BLaER1 (cell line): ENCODE measurements around the gene LYST.
A peak's percentile ranks its signal among the peaks of the same experiment; 100 is the strongest.

Source experiments
- H3K27ac ChIP-seq: shearing (Covaris generic); formaldehyde crosslinking; 2 replicates; pipeline ENCODE4 v1.8.1; 2022
- H3K27me3 ChIP-seq: shearing (Covaris generic); formaldehyde crosslinking; 2 replicates; pipeline ENCODE4 v1.8.1; 2022
- H3K36me3 ChIP-seq: shearing (Covaris generic); formaldehyde crosslinking; 2 replicates; pipeline ENCODE4 v1.8.1; 2022
- H3K4me1 ChIP-seq: shearing (Covaris generic); formaldehyde crosslinking; 2 replicates; pipeline ENCODE4 v1.8.1; 2022
- H3K4me2 ChIP-seq: shearing (Covaris generic); formaldehyde crosslinking; 2 replicates; pipeline ENCODE4 v1.8.1; 2022
- H3K4me3 ChIP-seq: shearing (Covaris generic); formaldehyde crosslinking; 2 replicates; pipeline ENCODE4 v1.8.1; 2022
- H3K9ac ChIP-seq: shearing (Covaris generic); formaldehyde crosslinking; 2 replicates; pipeline ENCODE4 v1.8.1; 2022
- H3K9me3 ChIP-seq: shearing (Covaris generic); formaldehyde crosslinking; 2 replicates; pipeline ENCODE4 v1.8.1; 2022
- H4K20me1 ChIP-seq: shearing (Covaris generic); formaldehyde crosslinking; 2 replicates; pipeline ENCODE4 v1.8.1; 2022
- Cebpa-rat ChIP-seq: shearing (Covaris generic); IDR thresholded peaks from 2 replicates; pipeline ENCODE4 v1.8.1; 2022

LYST gene

GRCh38 chr1:235873045-235873444, 6.3 kb upstream of the LYST start:
- no peaks in the 10 kb centered on the region for H4K20me1 ChIP-seq
- no peak overlapping the region for H3K9ac ChIP-seq
- no peaks in the 10 kb centered on the region for H3K36me3 ChIP-seq
- no peaks in the 10 kb centered on the region for H3K27me3 ChIP-seq
- no peak for TF ChIP-seq Cebpa-rat
- H3K4me2 ChIP-seq: no peak overlapping the region
- H3K9me3 ChIP-seq: no peaks in the 10 kb centered on the region
- H3K27ac ChIP-seq: no peak overlapping the region
- H3K4me1 ChIP-seq: peaks cover 8% of the 10 kb centered on the region
- H3K4me3 ChIP-seq: no peak overlapping the region

DNA sequence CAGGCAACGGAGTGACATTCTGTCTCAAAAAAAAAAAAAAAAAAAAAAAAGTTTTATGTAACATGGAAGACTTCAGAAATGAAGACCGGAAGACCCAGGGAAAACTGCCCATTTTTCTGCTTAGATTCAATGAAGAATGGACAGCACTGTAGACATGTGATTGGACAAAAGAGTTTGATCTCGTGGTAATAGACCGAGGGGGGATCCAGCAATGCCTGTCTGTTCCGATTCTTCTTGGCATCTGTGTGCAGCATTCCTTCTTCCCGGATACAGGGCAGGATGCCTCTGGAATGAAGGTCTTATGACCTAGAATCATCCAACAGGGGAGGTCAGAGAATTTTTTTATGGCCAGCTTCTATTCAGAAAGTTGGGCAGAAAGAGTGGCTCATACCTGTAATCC, 5.6 kb upstream of the LYST start:
- no peaks in the 10 kb centered on the region for H3K9me3 ChIP-seq
- H3K27ac ChIP-seq: no peak overlapping the region
- peaks cover 15% of the 10 kb centered on the region for H3K4me1 ChIP-seq
- no peaks in the 10 kb centered on the region for H3K27me3 ChIP-seq
- H3K9ac ChIP-seq: no peak overlapping the region
- no peaks in the 10 kb centered on the region for H3K36me3 ChIP-seq
- TF ChIP-seq Cebpa-rat: no peak
- H4K20me1 ChIP-seq: no peaks in the 10 kb centered on the region
- H3K4me2 ChIP-seq: no peak overlapping the region
- H3K4me3 ChIP-seq: no peak overlapping the region

DNA sequence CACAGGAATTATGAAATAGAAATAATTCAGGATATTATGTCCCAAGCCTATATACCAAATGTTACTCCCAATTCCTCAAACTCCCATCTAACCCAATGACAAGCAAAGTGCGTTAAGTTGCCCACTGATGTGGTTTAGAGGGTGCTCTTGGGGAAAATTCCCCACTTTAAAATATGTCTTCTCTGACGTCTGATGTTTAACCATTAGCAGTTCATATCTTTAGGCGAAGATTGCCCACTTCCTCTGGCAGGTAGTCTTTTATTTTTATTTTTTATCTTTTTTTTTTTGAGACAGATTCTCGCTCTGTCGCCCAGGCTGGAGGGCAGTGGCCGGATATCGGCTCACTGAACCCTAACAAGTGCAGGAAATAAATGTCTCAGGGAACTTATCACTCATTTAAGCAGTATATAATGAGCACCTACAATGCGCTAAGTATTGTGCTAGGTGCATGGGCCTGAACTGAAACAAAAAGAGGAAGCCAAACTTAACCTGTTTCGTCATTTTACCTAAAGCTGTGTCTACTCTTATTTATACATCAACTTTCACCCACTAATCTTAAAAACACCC, 1.3 kb upstream of the LYST start:
- H4K20me1 ChIP-seq: peaks cover 33% of the 10 kb centered on the region; the same call in 1 of the 2 replicates
- TF ChIP-seq Cebpa-rat: no peak
- no peaks in the 10 kb centered on the region; the same call in 1 of the 2 replicates for H3K27me3 ChIP-seq
- peak overlapping the region; percentile 90 for H3K4me2 ChIP-seq
- H3K4me3 ChIP-seq: peak overlapping the region; percentile 95
- H3K9me3 ChIP-seq: no peaks in the 10 kb centered on the region
- H3K4me1 ChIP-seq: peaks cover 28% of the 10 kb centered on the region
- H3K27ac ChIP-seq: no peak overlapping the region
- H3K9ac ChIP-seq: peak overlapping the region; percentile 75
- no peaks in the 10 kb centered on the region for H3K36me3 ChIP-seq

DNA sequence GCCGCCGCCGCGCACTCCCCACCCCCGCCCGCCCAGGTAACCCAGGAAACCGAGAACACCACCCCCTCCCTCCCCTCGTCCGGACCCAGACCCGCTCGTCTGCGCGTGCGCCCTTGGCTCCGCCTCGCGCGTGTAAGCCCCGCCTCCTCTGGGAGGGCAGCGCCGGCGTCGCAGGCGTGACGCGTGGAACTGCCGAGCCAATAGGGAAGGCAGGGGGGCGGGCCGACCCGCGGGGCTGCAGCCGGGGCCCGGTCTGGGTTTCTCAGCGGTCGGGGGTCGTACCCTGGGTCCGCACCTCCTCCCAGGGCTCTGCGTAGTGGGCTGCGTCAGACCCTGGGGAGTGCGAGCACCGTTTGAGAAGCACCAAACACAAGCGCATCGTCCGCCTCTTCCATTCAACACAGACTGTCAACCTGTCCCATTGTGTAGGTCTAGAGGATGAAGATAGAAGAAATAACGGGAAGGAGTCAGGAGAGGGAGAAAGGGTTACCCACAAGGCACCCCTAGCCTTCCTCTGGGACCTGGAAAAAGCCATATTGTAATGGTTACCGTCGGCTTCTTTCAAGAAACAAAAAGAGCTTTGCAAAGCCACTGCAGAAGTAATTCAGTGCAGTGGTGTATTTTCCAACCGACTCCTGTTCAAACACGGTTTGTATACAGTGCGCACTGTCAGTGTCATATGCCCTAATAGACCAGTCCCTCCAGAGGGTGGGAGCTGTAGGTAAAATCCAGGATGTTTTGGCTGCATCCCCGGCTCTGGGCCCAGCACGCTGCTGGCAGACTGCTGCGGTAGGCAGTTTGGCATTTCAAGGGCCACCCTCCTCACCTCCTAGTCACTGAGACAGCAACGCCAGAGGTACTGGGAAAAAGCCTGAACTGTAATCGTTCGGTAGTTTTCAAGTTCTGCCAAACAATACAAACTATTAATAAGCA, 473 bp upstream of the LYST start:
- Histone ChIP-seq H3K27me3 (no peaks in the 10 kb centered on the region; the same call in 1 of the 2 replicates), H3K4me1 (peaks cover 28% of the 10 kb centered on the region), H3K27ac (peak overlapping the region; percentile 68), H4K20me1 (peaks cover 34% of the 10 kb centered on the region; the same call in 1 of the 2 replicates), H3K9me3 (no peaks in the 10 kb centered on the region), H3K4me3 (peak overlapping the region; percentile 95), H3K4me2 (peak overlapping the region; percentile 90), H3K36me3 (no peaks in the 10 kb centered on the region), H3K9ac (peak overlapping the region; percentile 82)
- no peak for TF ChIP-seq Cebpa-rat

DNA sequence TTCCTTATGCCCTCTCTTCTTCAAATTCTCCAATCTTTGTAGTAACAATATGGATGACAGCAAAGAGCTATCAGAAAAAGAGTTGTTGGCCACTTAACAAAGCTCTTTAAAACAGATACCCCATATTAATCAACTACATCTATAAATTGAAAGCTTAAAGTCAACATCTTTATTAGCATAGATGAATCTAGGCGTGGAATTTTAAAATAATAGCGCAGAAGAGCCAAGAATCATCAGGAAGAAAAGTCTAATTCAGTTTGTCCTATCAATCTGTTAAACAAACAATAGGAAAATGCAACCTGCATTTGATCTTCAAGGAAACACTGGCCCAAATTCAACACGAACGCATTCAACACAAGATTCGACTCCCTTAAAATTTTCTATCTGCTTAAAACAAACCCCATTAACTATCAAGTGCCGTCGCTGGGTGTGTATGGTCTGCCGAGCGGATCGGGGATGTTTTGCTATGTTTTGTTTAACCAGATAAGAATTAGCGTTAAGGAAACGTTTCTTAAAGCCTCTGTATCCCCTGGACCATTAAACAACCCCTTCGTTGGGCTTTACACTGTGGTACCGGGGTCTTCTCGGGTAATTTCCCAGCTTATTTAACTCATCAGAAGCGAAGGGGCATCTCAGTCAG, 1.0 kb downstream of the LYST start:
- no peak for TF ChIP-seq Cebpa-rat
- H3K9me3 ChIP-seq: no peaks in the 10 kb centered on the region
- no peaks in the 10 kb centered on the region; the same call in 1 of the 2 replicates for H3K27me3 ChIP-seq
- H3K4me3 ChIP-seq: peak overlapping the region; percentile 95
- H3K4me2 ChIP-seq: peak overlapping the region; percentile 87
- peaks cover 34% of the 10 kb centered on the region; the same call in 1 of the 2 replicates for H4K20me1 ChIP-seq
- H3K9ac ChIP-seq: peak overlapping the region; percentile 82
- no peaks in the 10 kb centered on the region for H3K36me3 ChIP-seq
- H3K27ac ChIP-seq: peak overlapping the region; percentile 68; the same call in 1 of the 2 replicates
- H3K4me1 ChIP-seq: peaks cover 28% of the 10 kb centered on the region

- H4K20me1 ChIP-seq: peaks cover 38% of the 10 kb centered on the region; the same call in 1 of the 2 replicates
- H3K4me3 ChIP-seq: no peak overlapping the region
- H3K9ac ChIP-seq: no peak overlapping the region
- H3K27ac ChIP-seq: no peak overlapping the region
- H3K4me1 ChIP-seq: peaks cover 28% of the 10 kb centered on the region
- TF ChIP-seq Cebpa-rat: no peak
- no peaks in the 10 kb centered on the region for H3K36me3 ChIP-seq
- no peaks in the 10 kb centered on the region; the same call in 1 of the 2 replicates for H3K27me3 ChIP-seq
- peak overlapping the region; percentile 87; the same call in 1 of the 2 replicates for H3K4me2 ChIP-seq
- no peaks in the 10 kb centered on the region for H3K9me3 ChIP-seq
Measured at GRCh38 chr1:235864931-235865525, 1.7 kb downstream of the LYST start.

- H3K4me2 ChIP-seq: 0 out of 2 replicates have a peak overlapping the region, but pooled peaks have one; percentile 87
- no peak for TF ChIP-seq Cebpa-rat
- H3K36me3 ChIP-seq: no peaks in the 10 kb centered on the region
- H3K27ac ChIP-seq: no peak overlapping the region
- H3K4me3 ChIP-seq: no peak overlapping the region
- no peaks in the 10 kb centered on the region for H3K9me3 ChIP-seq
- H3K4me1 ChIP-seq: peaks cover 28% of the 10 kb centered on the region
- H3K27me3 ChIP-seq: no peaks in the 10 kb centered on the region; the same call in 1 of the 2 replicates
- H4K20me1 ChIP-seq: peaks cover 41% of the 10 kb centered on the region; the same call in 1 of the 2 replicates
- H3K9ac ChIP-seq: no peak overlapping the region
Measured at GRCh38 chr1:235864469-235864868, 2.2 kb downstream of the LYST start.

GRCh38 chr1:235863699-235864093, 3.0 kb downstream of the LYST start:
- Histone ChIP-seq H4K20me1 (peaks cover 41% of the 10 kb centered on the region; the same call in 1 of the 2 replicates), H3K9me3 (no peaks in the 10 kb centered on the region), H3K36me3 (no peaks in the 10 kb centered on the region), H3K4me3 (no peak overlapping the region), H3K4me1 (peaks cover 27% of the 10 kb centered on the region), H3K4me2 (no peak overlapping the region), H3K9ac (no peak overlapping the region), H3K27ac (no peak overlapping the region), H3K27me3 (no peaks in the 10 kb centered on the region; the same call in 1 of the 2 replicates)
- no peak for TF ChIP-seq Cebpa-rat

DNA sequence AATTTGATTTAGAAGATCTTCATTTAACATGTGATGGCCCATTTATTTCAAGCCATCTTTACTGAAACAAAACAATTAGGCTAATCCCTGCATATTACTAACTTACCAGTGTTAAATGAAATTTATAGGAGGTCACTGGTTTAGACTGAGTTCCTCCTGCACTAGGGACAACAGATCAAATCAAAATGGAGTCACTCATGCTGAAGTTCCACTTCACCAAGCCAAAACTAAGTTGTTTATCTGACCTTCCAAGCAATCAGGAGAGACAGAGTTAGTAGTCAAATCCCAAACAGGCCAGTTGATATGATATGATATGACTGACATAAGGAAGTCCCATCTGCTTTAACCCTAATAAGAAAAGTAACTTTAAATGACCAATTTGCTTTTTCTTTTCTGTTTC, 4.8 kb downstream of the LYST start:
- Histone ChIP-seq H3K27me3 (no peaks in the 10 kb centered on the region; the same call in 1 of the 2 replicates), H3K4me1 (peaks cover 13% of the 10 kb centered on the region), H3K36me3 (no peaks in the 10 kb centered on the region), H3K27ac (no peak overlapping the region), H4K20me1 (peaks cover 41% of the 10 kb centered on the region; the same call in 1 of the 2 replicates), H3K4me2 (no peak overlapping the region), H3K4me3 (no peak overlapping the region), H3K9ac (no peak overlapping the region), H3K9me3 (no peaks in the 10 kb centered on the region)
- TF ChIP-seq Cebpa-rat: no peak
